HG03432 (cell line): ENCODE data around the gene VNN1.
"Not testable (repeated sequence)": the region's sequence is repeated elsewhere in the genome, so short reads cannot be mapped to it uniquely, and the experiment has no call there.

Source experiments
- ATAC-seq: cut with Tn5 transposase; IDR thresholded peaks from one replicate; pipeline ENCODE4 v1.9.1; 2021; ENCODE audit warnings: mild to moderate bottlenecking, moderate library complexity; ENCODE audit not compliant: unreplicated experiment

VNN1 gene

GRCh38 chr6:132675002-132675401 lies 38.9 kb downstream of the VNN1 start:
- no peak for ATAC-seq

DNA sequence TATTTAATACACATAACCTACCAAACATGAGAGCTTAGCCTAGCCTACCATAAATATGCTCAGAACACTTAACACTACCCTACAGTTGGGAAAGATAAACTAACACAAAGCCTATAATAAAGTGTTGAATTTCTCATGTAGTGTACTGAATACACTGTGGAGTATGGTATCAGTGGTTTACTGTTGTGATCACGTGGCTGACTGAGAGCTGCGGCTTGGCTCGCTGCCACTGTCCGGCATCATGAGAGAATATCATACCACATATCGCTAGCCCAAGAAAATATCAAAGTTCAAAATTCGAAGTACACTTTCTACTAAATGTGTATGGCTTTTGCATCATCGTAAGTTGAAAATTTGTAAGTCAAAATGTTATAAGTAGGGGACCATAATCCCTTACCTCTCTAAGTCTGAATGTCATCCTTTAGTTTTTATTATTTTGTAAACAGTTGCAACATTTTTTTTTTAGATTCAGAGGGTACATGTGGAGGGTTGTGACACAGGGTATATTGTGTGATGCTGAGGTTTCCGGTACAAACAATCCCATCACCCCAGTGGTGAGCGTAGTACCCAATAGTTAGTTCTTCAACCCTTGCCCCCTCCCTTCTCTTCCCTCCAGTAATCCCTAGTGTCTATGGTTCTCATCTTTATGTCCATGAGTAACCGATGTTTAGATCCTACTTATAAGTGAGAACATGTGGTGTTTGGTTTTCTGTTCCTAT lies 40.3 kb downstream of the VNN1 start:
- ATAC-seq = no peak

DNA sequence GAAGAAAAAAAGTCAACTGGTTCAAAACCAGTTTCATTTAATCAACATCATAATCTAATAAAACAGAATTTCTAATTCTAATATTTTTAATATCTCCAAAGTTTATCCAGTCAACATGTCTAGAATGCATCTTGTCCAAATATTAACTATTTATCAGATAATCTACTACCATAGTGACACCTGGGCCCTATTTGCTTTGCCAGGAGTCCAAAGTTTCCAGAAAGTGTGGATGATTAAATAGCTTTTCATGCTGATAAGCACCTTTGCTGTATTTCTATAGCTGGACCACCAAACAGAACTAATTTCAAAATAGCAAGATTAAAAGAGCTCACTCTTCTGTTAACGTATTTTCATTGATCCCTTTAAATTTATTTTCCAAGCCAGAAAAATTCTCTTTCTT lies 42.6 kb downstream of the VNN1 start:
- no peak for ATAC-seq

DNA sequence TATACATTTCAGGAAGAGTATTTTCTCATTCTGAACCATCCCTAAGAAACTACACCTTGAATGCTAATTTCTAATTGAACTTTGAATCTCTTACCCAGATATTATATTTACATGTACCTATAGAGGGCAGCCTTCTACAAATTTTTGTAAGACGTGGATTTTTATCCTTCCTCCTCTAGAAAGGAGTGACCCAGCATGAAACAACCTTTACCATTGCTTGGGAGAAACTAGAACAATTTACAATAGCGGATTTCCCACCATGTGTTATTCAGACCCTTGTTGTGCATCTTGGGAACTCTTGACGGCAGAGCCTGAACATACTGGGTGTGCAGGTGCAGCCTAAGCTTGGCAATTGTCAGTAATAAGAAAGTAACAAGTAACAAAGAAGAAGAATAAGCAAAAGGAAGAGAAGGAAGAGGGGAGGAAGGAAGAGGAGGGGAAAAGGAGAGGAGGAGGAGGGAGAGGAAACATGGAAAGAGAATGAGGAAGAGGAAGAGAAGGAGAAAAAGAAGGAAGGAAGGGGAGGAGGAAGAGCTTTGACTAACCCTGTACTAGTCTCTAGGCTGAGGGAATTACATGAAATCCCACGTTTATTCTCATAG lies 44.1 kb downstream of the VNN1 start:
- ATAC-seq = no peak

- no peak for ATAC-seq
These were observed 47.7 kb downstream of the VNN1 start for GRCh38 chr6:132666118-132666517.

DNA sequence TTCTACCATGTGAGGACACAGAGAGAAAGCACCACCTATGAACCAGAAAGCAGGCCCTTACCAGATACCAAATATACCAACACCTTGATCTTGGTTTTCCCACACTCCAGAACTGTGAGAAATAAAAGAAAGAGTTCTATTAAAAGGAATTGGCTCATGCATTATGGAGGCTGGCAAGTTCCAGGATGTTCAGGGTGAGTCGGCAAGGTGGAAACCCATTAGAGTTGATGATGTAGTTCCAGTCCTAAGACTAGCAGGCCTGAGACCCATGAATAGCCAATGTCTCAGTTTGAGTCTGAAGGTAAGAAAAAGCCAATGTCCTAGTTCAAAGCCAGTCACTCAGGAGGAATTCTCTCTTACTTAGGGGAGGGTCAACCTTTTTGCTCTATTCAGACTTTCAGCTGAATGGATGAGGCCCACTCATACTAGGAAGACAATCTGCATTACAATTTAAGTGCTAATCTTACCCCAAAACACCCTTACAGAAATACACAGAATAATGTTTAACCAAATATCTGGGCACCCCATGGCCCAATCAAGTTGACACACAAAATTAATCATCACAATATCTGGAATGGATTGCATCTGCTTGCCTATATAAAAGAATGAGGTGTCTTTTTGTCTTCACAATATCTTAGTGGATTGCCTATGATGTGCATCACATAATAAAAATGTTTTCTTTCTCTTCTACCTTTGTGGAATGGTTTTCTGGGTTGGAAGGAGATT lies 49.4 kb downstream of the VNN1 start:
- ATAC-seq = no peak

DNA sequence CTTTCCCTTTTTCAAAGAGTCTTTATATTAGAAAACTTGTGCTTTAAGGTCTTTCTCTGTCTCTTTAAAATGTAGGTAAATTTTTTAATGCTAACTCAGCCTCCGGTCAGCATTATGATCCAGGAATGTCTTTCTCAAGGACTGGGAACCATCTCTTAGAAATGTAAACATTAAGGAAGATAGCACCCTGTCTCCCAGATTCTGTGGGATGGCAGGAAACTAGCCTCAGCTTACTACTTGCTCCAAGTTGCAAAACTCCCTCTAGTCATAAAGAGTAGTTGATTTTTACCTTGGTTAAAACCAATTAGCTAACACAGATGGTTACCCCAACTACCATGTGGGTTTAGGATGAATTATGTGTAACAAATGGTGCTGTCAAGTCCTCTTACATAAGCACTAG lies 50.2 kb downstream of the VNN1 start:
- no peak for ATAC-seq

GRCh38 chr6:132661906-132662305 lies 51.9 kb downstream of the VNN1 start:
- no peak for ATAC-seq

DNA sequence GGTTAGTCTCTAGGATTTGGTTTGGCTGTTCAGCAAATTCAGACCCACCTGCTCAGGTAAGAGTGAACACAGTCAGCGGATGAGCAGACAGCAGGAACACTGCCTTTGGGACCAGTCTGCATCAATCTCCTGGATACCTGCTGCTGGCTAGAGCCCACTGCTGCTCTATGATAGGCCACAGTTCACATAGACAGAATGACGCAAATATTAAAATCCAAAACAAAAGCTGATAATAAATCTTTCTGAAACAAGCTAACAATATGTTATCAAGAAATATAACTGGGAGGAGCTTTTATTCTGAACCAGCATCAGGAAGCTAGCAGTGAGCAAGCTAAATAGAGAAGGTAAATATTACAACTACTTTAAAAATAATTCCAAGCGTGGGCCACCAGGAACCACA lies 54.8 kb downstream of the VNN1 start, which contains the start of gene TAAR1:
TSS of gene TAAR1 (minus strand) at position 101 of the 400 bp plus-strand sequence. CDS start 13,179 bp downstream, outside the sequence.
- ATAC-seq = no peak

DNA sequence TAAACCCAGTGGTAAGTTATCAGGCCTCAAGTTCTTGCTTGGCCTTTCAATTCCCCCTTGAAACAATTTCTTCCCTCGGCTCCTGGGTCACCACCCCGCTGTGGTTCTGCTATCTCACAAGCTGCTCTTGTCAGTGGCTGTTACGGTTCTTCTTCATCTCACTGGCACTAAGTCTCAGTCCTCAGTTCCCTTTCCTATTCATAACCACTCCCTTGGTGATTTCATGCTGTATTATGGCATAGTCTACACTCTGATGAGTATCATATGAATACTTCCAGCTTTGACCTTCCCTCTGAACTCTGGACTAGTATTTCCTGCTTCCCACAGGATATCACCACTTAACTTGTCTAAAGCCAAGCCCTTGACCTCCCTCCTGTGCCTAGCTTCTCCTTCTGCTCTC lies 62.8 kb downstream of the VNN1 start:
- ATAC-seq = peak; percentile 41

GRCh38 chr6:132650429-132650828 lies 63.4 kb downstream of the VNN1 start:
- ATAC-seq = no peak

DNA sequence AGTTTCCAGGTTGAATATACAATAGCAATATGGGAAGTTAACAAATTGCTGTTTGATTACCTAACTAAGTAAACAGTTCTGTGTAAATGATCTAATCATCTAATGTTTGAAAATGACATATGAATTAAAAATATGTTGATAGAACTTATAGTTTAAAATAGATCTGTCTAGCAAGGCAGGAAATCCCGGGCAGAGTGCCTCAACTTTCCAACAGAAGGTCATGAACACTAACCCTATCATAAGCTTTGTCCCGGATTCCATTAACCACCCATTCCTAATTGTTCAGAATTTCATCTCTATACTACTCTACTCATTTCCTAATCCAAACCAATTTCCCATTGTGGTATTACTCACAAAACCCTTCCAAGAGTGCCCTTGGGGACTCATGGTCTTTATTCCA lies 65.0 kb downstream of the VNN1 start:
- ATAC-seq = no peak

GRCh38 chr6:132648356-132648755 lies 65.5 kb downstream of the VNN1 start:
- peak; percentile 82 for ATAC-seq

- ATAC-seq = peak; percentile 62
These were observed 70.3 kb downstream of the VNN1 start for GRCh38 chr6:132643547-132643946.

GRCh38 chr6:132637135-132637534 lies 76.7 kb downstream of the VNN1 start:
- ATAC-seq = not testable (repeated sequence)

GRCh38 chr6:132635906-132636305 lies 77.9 kb downstream of the VNN1 start:
- not testable (repeated sequence) for ATAC-seq

- not testable (repeated sequence) for ATAC-seq
These were observed 78.6 kb downstream of the VNN1 start for GRCh38 chr6:132635288-132635687.

DNA sequence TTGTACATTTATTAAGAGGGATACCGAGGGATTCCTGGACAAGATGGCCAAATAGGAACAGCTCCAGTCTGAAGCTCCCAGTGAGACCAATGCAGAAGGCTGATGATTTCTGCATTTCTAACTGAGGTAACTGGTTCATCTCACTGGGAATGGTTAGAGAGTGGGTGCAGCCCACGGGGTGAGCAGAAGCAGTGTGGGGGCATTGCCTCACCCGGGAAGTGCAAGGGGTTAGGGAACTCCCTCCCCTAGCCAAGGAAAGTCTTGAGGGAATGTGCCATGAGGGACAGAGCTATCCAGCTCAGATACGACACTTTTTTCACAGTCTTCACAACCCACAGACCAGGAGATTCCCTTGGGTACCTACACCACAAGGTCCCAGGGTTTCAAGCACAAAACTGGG lies 79.1 kb downstream of the VNN1 start:
- no peak for ATAC-seq

DNA sequence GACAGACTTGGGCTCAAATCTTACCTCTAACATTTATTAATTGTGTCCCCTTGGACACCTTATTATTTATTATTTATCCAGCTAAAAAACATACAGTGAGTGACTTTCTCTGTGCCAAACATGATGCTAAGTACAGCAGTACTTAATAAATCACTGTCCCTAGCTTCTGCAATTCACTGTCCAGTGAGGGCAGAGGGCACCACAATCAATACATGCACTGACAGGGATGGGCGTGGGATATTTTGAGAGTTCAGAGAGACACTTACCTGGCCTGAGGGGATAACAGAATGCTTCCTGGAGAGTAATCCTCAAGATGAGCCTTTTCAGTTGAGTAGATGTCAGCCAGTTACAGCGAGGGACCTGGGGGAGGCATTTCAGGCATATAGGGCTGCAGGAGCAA lies 80.5 kb downstream of the VNN1 start:
- ATAC-seq = no peak
